ENCODE measurements around the gene GPD2. TPM values are rescaled to one million over a fixed set of nuclear protein-coding genes. Genes with fewer than 3 reads are reported as not detected.

The GPD2 gene
- total and polyA plus RNA-seq, 2 of the 8 experiments (the other 6 are each of a cell fraction or from before 2014, with no cell fraction given) = 8.4 to 43.1 TPM

- no peaks in the 10 kb centered on the region for H3K79me2 ChIP-seq (ENCODE audit: control insufficient read depth in 1 of 2, insufficient read depth in 2 of 2, low read length in 2 of 2)
- H2AFZ ChIP-seq (ENCODE audit: low read length) = no peak overlapping the region
- no peak for DNase-seq (ENCODE audit: low read depth in 1 of 2, low spot score in 2 of 2)
- H4K20me1 ChIP-seq (replicated peaks in 1 of 2; ENCODE audit: control insufficient read depth in 1 of 2, insufficient read depth in 2 of 2, low read length in 2 of 2) = no peaks in the 10 kb centered on the region
- POLR2A ChIA-PET (ENCODE audit: partially characterized antibody) = no interaction called here
- CTCF ChIA-PET (ENCODE audit: partially characterized antibody) = interaction anchor here (1.0 kb wide), 1 partner anchor 9 kb away, joined by 3 read pairs; no protein-coding TSS in a partner anchor
- H3K27ac ChIP-seq (ENCODE audit: low read depth, low read length) = no peak overlapping the region
- no peak overlapping the region for H2BK15ac ChIP-seq (ENCODE audit: low read length)
- H3K79me1 ChIP-seq (ENCODE audit: low read depth, low read length) = no peaks in the 10 kb centered on the region
- no peaks in the 10 kb centered on the region for H3K9me3 ChIP-seq (ENCODE audit: insufficient read depth in 2 of 2, low read depth in 1 of 2, low read length in 1 of 2)
- peaks cover 0 to 5% (median 0%) of the 10 kb centered on the region in 4 experiments; a peak in 1 of 7 replicates for H3K4me1 ChIP-seq (replicated peaks in 1 of 4; ENCODE audit: control insufficient read depth in 3 of 4, insufficient read depth in 4 of 4, low read length in 3 of 4)
- no peak overlapping the region for H3K4ac ChIP-seq (replicated peaks; ENCODE audit: insufficient read length, low read depth, low read length)
- H4K91ac ChIP-seq (replicated peaks; ENCODE audit: insufficient read length, low read length) = no peak overlapping the region
- no peak overlapping the region for H3K18ac ChIP-seq (ENCODE audit: extremely low read depth, low read length)
- no peak for FAIRE-seq
- no peak overlapping the region for H2BK120ac ChIP-seq (replicated peaks; ENCODE audit: low read depth, low read length)
- no peak overlapping the region for H3K14ac ChIP-seq (ENCODE audit: insufficient read length)
- no peak overlapping the region for H3K4me2 ChIP-seq (ENCODE audit: insufficient read depth in 1 of 2, low read depth in 2 of 2, low read length in 2 of 2)
- TF ChIP-seq POU5F1 (IDR thresholded peaks at IDR 0.05; ENCODE audit: low read depth, low read length) (no peak), ASH2L (IDR thresholded peaks at IDR 0.05; ENCODE audit: low read length) (no peak), NANOG (IDR thresholded peaks at IDR 0.05; ENCODE audit: insufficient read depth, low read depth, low read length, poor library complexity, severe bottlenecking) (no peak), PHF8 (conservative IDR thresholded peaks at IDR 0.05; ENCODE audit: low read depth, low read length) (no peak), NRF1 (IDR thresholded peaks at IDR 0.05; ENCODE audit: low read depth, low read length) (no peak)
- no peak overlapping the region for H2AK5ac ChIP-seq (ENCODE audit: low read depth, low read length)
- H3K56ac ChIP-seq (replicated peaks; ENCODE audit: insufficient read length, low read depth, low read length) = no peak overlapping the region
- no peak overlapping the region for H2BK20ac ChIP-seq (ENCODE audit: low read length)
- no peak overlapping the region for H4K5ac ChIP-seq (ENCODE audit: insufficient read length, low read depth, low read length)
- H2BK12ac ChIP-seq (ENCODE audit: low read depth, low read length) = no peak overlapping the region
- H3K27me3 ChIP-seq (replicated peaks in 1 of 4; ENCODE audit: control insufficient read depth in 3 of 4, extremely low read depth in 1 of 4, insufficient read depth in 3 of 4, low read length in 3 of 4) = no peaks in the 10 kb centered on the region
- H3K23ac ChIP-seq (ENCODE audit: insufficient read length) = no peak overlapping the region
- no peak overlapping the region for H3K9ac ChIP-seq (replicated peaks in 1 of 4; ENCODE audit: extremely low read depth in 1 of 4, low read depth in 3 of 4, low read length in 3 of 4)
- H3K36me3 ChIP-seq (ENCODE audit: control insufficient read depth in 2 of 4, insufficient read depth in 4 of 4, low read length in 3 of 4) = no peaks in the 10 kb centered on the region; a peak in 1 of 8 replicates
- no peak overlapping the region for H4K8ac ChIP-seq (ENCODE audit: extremely low read depth, insufficient read depth, low read length)
- no peaks in the 10 kb centered on the region for H3K23me2 ChIP-seq (ENCODE audit: low read depth, low read length)
- no peak overlapping the region for H2BK5ac ChIP-seq (ENCODE audit: low read depth, low read length)
- H3K4me3 ChIP-seq (ENCODE audit: extremely low read depth in 1 of 4, insufficient read depth in 2 of 4, low read depth in 3 of 4, low read length in 4 of 4) = no peak overlapping the region
These were observed 137.9 kb downstream of the GPD2 start for GRCh38 chr2:156574112-156574511.

Measured in H1 (cell line).